Neural crest cell (in vitro differentiated cells): ENCODE data around the gene ECI1. TPM values are rescaled to one million over a fixed set of nuclear protein-coding genes. Genes with fewer than 3 reads are reported as not detected.
"Not testable (repeated sequence)": the region's sequence is repeated elsewhere in the genome, so short reads cannot be mapped to it uniquely, and the experiment has no call there.

Experiments
- DNase-seq: peaks from one replicate; pipeline ENCODE4 v3.0.0; 2021; ENCODE audit warnings: low read depth, mixed read lengths, low spot score
- H3K27ac Mint-ChIP-seq: one replicate; pipeline ENCODE4 v1.8.0; 2021; ENCODE audit warnings: mild to moderate bottlenecking, mixed read lengths; ENCODE audit not compliant: unreplicated experiment
- H3K27me3 Mint-ChIP-seq: 2 replicates; pipeline ENCODE4 v1.8.0; 2021; ENCODE audit warnings: low read depth, mild to moderate bottlenecking, mixed read lengths
- H3K36me3 Mint-ChIP-seq: 2 replicates; pipeline ENCODE4 v1.8.0; 2021; ENCODE audit warnings: low read depth, mild to moderate bottlenecking, mixed read lengths
- H3K4me1 Mint-ChIP-seq: 2 replicates; pipeline ENCODE4 v1.8.0; 2021; ENCODE audit warnings: mixed read lengths
- H3K4me3 Mint-ChIP-seq: one replicate; pipeline ENCODE4 v1.8.0; 2021; ENCODE audit warnings: mild to moderate bottlenecking, mixed read lengths
- H3K9me3 Mint-ChIP-seq: 2 replicates; pipeline ENCODE4 v1.8.0; 2021; ENCODE audit warnings: mixed read lengths
- CTCF ChIP-seq: fragments of 200-600 bp; sonication (generic); conservative IDR thresholded peaks from 2 replicates; pipeline ENCODE4 v1.5.0; 2021; ENCODE audit warnings: antibody characterized with exemption, mild to moderate bottlenecking
- total RNA-seq: library from RNA; stranded (reverse); gene quantifications from 2 replicates; pipeline ENCODE4 v1.2.1, GENCODE V29; 2021

Gene ECI1
- total RNA-seq, 1 donor from 2014 or later: 79.2 TPM

DNA sequence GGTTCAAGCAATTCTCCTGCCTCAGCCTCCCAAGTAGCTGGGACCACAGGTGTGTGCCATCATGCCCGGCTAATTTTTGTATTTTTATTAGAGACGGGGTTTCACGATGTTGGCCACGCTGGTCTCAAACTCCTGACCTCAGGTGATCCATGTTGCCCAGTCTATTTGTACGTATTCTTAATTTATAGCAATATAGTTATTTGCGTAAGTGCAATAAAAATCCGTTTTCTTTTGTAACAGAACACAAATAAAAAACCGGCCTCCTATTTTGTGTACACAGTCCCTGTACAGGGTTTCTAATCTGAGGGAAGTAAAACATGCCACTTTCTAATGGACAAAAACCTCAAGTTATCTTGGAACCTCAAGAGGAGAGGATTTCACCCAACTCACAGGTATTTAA, 8.9 kb upstream of the ECI1 start:
- Mint-ChIP-seq H3K9me3 (no peaks in the 10 kb centered on the region), H3K27me3 (no peaks in the 10 kb centered on the region), H3K4me3 (no peak overlapping the region), H3K27ac (no peak overlapping the region), H3K36me3 (peaks cover 32% of the 10 kb centered on the region), H3K4me1 (peaks cover 9% of the 10 kb centered on the region)
- no peak for DNase-seq
- TF ChIP-seq CTCF: no peak

DNA sequence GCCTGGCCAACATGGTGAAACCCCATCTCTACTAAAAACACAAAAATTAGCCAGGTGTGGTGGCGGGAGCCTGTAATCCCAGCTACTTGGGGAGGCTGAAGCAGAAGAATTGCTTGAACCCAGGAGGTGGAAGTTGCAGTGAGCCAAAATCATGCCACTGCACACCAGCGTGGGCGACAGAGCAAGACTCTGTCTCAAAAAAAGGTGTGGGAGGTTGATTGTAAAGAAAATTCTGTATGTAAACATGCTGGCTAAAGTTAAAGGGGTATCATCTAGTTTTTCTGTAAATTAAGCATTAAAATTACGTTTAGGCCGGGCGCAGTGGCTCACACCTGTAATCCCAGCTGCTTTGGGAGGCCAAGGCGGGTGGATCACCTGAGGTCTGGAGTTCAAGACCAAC, 7.1 kb upstream of the ECI1 start:
- Mint-ChIP-seq H3K4me3 (peak overlapping the region; percentile 23), H3K36me3 (peaks cover 27% of the 10 kb centered on the region)
- not testable (repeated sequence) for H3K27ac Mint-ChIP-seq, H3K9me3 Mint-ChIP-seq, DNase-seq, H3K27me3 Mint-ChIP-seq, H3K4me1 Mint-ChIP-seq

- Mint-ChIP-seq H3K9me3 (no peaks in the 10 kb centered on the region), H3K4me1 (no peaks in the 10 kb centered on the region), H3K4me3 (peak overlapping the region; percentile 18), H3K27ac (peak overlapping the region; percentile 12), H3K27me3 (no peaks in the 10 kb centered on the region), H3K36me3 (peaks cover 33% of the 10 kb centered on the region)
- no peak for DNase-seq
- TF ChIP-seq CTCF: no peak
These were observed 6.3 kb upstream of the ECI1 start for GRCh38 chr16:2257726-2258125.

GRCh38 chr16:2256531-2257140, 5.2 kb upstream of the ECI1 start:
- Mint-ChIP-seq H3K9me3 (no peaks in the 10 kb centered on the region), H3K27me3 (no peaks in the 10 kb centered on the region), H3K4me3 (peak overlapping the region; percentile 51), H3K36me3 (peaks cover 24% of the 10 kb centered on the region), H3K27ac (no peak overlapping the region), H3K4me1 (peaks cover 4% of the 10 kb centered on the region)
- no peak for TF ChIP-seq CTCF
- DNase-seq: no peak

DNA sequence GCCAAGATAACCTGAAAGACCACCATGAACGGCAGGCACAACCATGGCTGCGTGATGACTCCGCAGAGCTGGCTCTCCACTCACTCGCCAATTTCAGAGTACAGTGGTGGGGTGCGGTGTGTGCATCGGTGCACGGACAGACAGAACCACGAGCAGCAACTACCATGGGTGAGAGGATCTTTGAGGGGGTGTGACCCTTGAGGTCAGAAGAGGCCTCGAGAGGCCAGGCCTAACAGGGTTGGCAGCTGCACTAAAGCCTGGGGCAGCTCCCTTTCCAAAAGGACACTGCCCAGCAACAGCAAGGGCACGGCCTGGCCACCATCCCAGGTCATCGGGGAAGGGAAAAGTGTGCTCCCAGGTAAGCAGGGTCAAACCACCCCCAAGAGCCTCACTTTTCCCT, 1.9 kb upstream of the ECI1 start:
- TF ChIP-seq CTCF: no peak
- Mint-ChIP-seq H3K27me3 (no peaks in the 10 kb centered on the region), H3K9me3 (no peaks in the 10 kb centered on the region), H3K36me3 (peaks cover 20% of the 10 kb centered on the region), H3K4me1 (peaks cover 11% of the 10 kb centered on the region), H3K4me3 (peak overlapping the region; percentile 76), H3K27ac (no peak overlapping the region)
- DNase-seq: no peak

DNA sequence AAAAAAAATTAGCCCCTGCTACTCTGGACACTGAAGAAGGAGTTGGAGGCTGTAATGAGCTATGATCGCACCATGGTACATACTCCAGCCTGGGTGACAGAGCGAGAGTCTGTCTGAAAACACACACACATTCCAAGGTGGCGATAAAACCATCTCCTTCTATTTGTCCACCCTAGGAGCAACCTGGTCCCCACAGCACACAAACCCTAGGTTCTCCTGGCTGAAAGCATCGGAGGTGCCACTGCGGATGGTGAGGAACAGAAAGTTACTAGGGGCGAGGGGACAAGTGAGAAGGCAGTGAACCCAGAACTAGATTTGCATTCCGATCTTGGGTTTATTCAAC, 1.4 kb upstream of the ECI1 start:
- DNase-seq: no peak
- Mint-ChIP-seq H3K27me3 (no peaks in the 10 kb centered on the region), H3K4me1 (peaks cover 11% of the 10 kb centered on the region), H3K36me3 (peaks cover 20% of the 10 kb centered on the region), H3K27ac (no peak overlapping the region), H3K9me3 (no peaks in the 10 kb centered on the region), H3K4me3 (peak overlapping the region; percentile 76)
- no peak for TF ChIP-seq CTCF
